Endometrial microvascular endothelial cells (primary cell): ENCODE measurements around the gene EGR1. TPM values are rescaled to one million over a fixed set of nuclear protein-coding genes. Genes with fewer than 3 reads are reported as not detected.

Experiments
- in situ Hi-C: cut with HindIII; loops from 2 replicates; pipeline ENCODE4 v1.10.0; 2017; ENCODE audit warnings: low sequenced_read_pairs, low pct_unique_long_range_greater_than_20kb; ENCODE audit errors: inconsistent ontology term
- total RNA-seq: library from RNA; depleted of rRNA; stranded (reverse); fragments of >200 nt; gene quantifications from one replicate; pipeline ENCODE4 v1.2.3, GENCODE V29; 2015; ENCODE audit errors: inconsistent ontology term

The EGR1 gene
- total RNA-seq, 1 donor from 2014 or later: 3.0 TPM

GRCh38 chr5:138449501-138450239 is 15.6 kb upstream of the EGR1 start:
- in situ Hi-C loops: no loop called here

- in situ Hi-C loops: no loop called here
Measured at GRCh38 chr5:138450971-138451370, 14.3 kb upstream of the EGR1 start.

- in situ Hi-C loops: no loop called here
Measured at GRCh38 chr5:138452720-138453119, 12.6 kb upstream of the EGR1 start.

GRCh38 chr5:138453590-138453989 is 11.7 kb upstream of the EGR1 start:
- in situ Hi-C loops: no loop called here

- in situ Hi-C loops: no loop called here
Measured at GRCh38 chr5:138454121-138454520, 11.2 kb upstream of the EGR1 start.

- in situ Hi-C loops: no loop called here
Measured at GRCh38 chr5:138455232-138455930, 9.9 kb upstream of the EGR1 start.

GRCh38 chr5:138457531-138458275 is 7.6 kb upstream of the EGR1 start:
- in situ Hi-C loops: no loop called here

GRCh38 chr5:138458384-138458783 is 6.9 kb upstream of the EGR1 start:
- in situ Hi-C loops: no loop called here

GRCh38 chr5:138458856-138459255 is 6.4 kb upstream of the EGR1 start:
- in situ Hi-C loops: no loop called here

- in situ Hi-C loops: no loop called here
Measured at GRCh38 chr5:138459311-138459933, 5.9 kb upstream of the EGR1 start.

GRCh38 chr5:138460032-138460693 is 5.1 kb upstream of the EGR1 start:
- in situ Hi-C loops: no loop called here

- in situ Hi-C loops: no loop called here
Measured at GRCh38 chr5:138461343-138462125, 3.7 kb upstream of the EGR1 start.

GRCh38 chr5:138463419-138464007 is 1.8 kb upstream of the EGR1 start:
- in situ Hi-C loops: no loop called here

GRCh38 chr5:138464008-138464387 is 1.3 kb upstream of the EGR1 start:
- in situ Hi-C loops: no loop called here

- in situ Hi-C loops: no loop called here
Measured at GRCh38 chr5:138464388-138465260, 655 bp upstream of the EGR1 start.

GRCh38 chr5:138466125-138466899 is 1.0 kb downstream of the EGR1 start:
- in situ Hi-C loops: no loop called here
